K562 (cell line): ENCODE results near the gene OOSP4A. TPM values are rescaled to one million over a fixed set of nuclear protein-coding genes. Genes with fewer than 3 reads are reported as not detected.

ENCODE experiments used
- ATAC-seq: fragments of 200-7000 bp; cut with Tn5 transposase; 3 replicates; pipeline ENCODE4 v1.9.1; 2020; ENCODE audit warnings: moderate library complexity
- BruUV-seq: library from RNA; stranded (reverse); fragments of 400-500 nt; replicated peaks from 2 replicates; lab custom pipeline; 2021; lab: Mats Ljungman, UMichigan
- CTCF ChIA-PET: fragments of 300-600 bp; formaldehyde crosslinking; extraction: SDS; loops from one replicate; lab custom pipeline; 2021; ENCODE audit warnings: low intra/inter-chr PET ratio; lab: Yijun Ruan, JAX
- POLR2A ChIA-PET: fragments of 300-600, 350-650 bp; sonication (Branson Sonifier 250); formaldehyde crosslinking; extraction: SDS; loops from one replicate; lab custom pipeline; 2021; ENCODE audit warnings: antibody characterized with exemption, inconsistent platforms; lab: Yijun Ruan, JAX
- DNase-seq, 4 experiments: peaks; one replicate each; pipeline versions ENCODE4 v3.0.0 to v3.0.0-alpha.2; 2011 to 2018; ENCODE audit warnings: low spot score in 3 of 4, mixed read lengths in 3 of 4; ENCODE audit errors: extremely low read depth in 1 of 4
- FAIRE-seq: peaks from 2 replicates; lab custom pipeline; 2011; peaks lifted over from hg19 to GRCh38; lab: Jason Lieb, UNC
- H2AFZ ChIP-seq: 2 replicates; pipeline ENCODE4 v1.6.0; 2011; ENCODE audit warnings: low read depth, low read length, control low read depth, inconsistent platforms
- H3K27ac ChIP-seq: fragments of 200-600 bp; 3 replicates; pipeline ENCODE4 v1.8.0; 2011; ENCODE audit warnings: low read depth, mild to moderate bottlenecking, control low read depth, inconsistent platforms, low read length, moderate library complexity, mixed read lengths; ENCODE audit errors: extremely low read depth
- H3K27me3 ChIP-seq, 2 experiments: fragments of 300-600 bp in 1 of 2; 2 replicates in 1 of 2; 3 replicates in 1 of 2; pipeline versions ENCODE4 v1.6.0 to v1.8.0; 2011; ENCODE audit warnings: inconsistent platforms in 2 of 2, low read length in 2 of 2, mild to moderate bottlenecking in 1 of 2, mixed read lengths in 1 of 2, moderate library complexity in 1 of 2; ENCODE audit not compliant: control insufficient read depth in 2 of 2, insufficient read depth in 2 of 2
- H3K36me3 ChIP-seq: fragments of 300-600 bp; 3 replicates; pipeline ENCODE4 v1.8.0; 2011; ENCODE audit warnings: mild to moderate bottlenecking, low read length, inconsistent platforms; ENCODE audit not compliant: control insufficient read depth, insufficient read depth
- H3K4me1 ChIP-seq, 2 experiments: fragments of 200-600 bp in 1 of 2; replicated peaks in 1 of 2; 2 replicates in 1 of 2; 3 replicates in 1 of 2; pipeline versions ENCODE4 v1.5.1 to v1.8.0; 2011; ENCODE audit warnings: inconsistent platforms in 2 of 2, low read length in 2 of 2, mild to moderate bottlenecking in 1 of 2, mixed read lengths in 1 of 2, moderate library complexity in 1 of 2; ENCODE audit not compliant: control insufficient read depth in 2 of 2, insufficient read depth in 2 of 2
- H3K4me2 ChIP-seq: 2 replicates; pipeline ENCODE4 v1.6.1; 2011; ENCODE audit warnings: low read length, control low read depth, inconsistent platforms, mixed read lengths; ENCODE audit not compliant: insufficient read depth
- H3K4me3 ChIP-seq: fragments of 200-600 bp; sonication (generic), shearing (Covaris generic); 2 replicates; pipeline ENCODE4 v1.5.1; 2016; ENCODE audit warnings: control low read depth, inconsistent platforms
- H3K79me2 ChIP-seq: fragments of 200-600 bp; 3 replicates; pipeline ENCODE4 v1.8.0; 2011; ENCODE audit warnings: low read length, inconsistent platforms; ENCODE audit not compliant: control insufficient read depth, insufficient read depth
- H3K9ac ChIP-seq, 2 experiments: 2 replicates each; pipeline versions ENCODE4 v1.6.0 to v1.6.1; 2011; ENCODE audit warnings: low read depth in 2 of 2, low read length in 2 of 2, control low read depth in 1 of 2, inconsistent platforms in 1 of 2, mild to moderate bottlenecking in 1 of 2, mixed read lengths in 1 of 2; ENCODE audit not compliant: insufficient read depth in 1 of 2
- H3K9me1 ChIP-seq: one replicate; pipeline ENCODE4 v1.6.0; 2011; ENCODE audit warnings: inconsistent platforms, mild to moderate bottlenecking, low read length, moderate library complexity; ENCODE audit not compliant: control insufficient read depth, insufficient read depth
- H3K9me3 ChIP-seq: replicated peaks from 2 replicates; pipeline ENCODE4 v1.5.1; 2011; ENCODE audit warnings: low read depth, low read length, inconsistent platforms; ENCODE audit not compliant: control insufficient read depth, insufficient read depth
- H4K20me1 ChIP-seq: replicated peaks from 2 replicates; pipeline ENCODE4 v1.6.1; 2011; ENCODE audit warnings: low read length, inconsistent platforms, mixed read lengths; ENCODE audit not compliant: control insufficient read depth, insufficient read depth
- CBX3 ChIP-seq, 2 experiments: IDR thresholded peaks; 1 replicate in 1 of 2; 2 replicates in 1 of 2; pipeline ENCODE4 v1.6.1; 2012; ENCODE audit warnings: inconsistent platforms in 2 of 2, low read length in 2 of 2, borderline replicate concordance in 1 of 2, control low read depth in 1 of 2
- FOSL1 ChIP-seq: fragments of 200-800 bp; sonication (Bioruptor generic); conservative IDR thresholded peaks from 2 replicates; pipeline ENCODE4 v1.6.1; 2016; ENCODE audit warnings: missing genetic modification characterization, missing compliant biosample characterization
- HNRNPK ChIP-seq: fragments of 200-400 bp; formaldehyde crosslinking; IDR thresholded peaks from one replicate; pipeline ENCODE4 v1.6.1; 2018; ENCODE audit warnings: mild to moderate bottlenecking, low read depth, low read length; ENCODE audit not compliant: poor library complexity, severe bottlenecking
- MNT ChIP-seq, 2 experiments: fragments of 450-650 bp; conservative IDR thresholded peaks; 2 replicates each; pipeline ENCODE4 v1.6.1; 2017; ENCODE audit warnings: mild to moderate bottlenecking in 2 of 2, moderate library complexity in 2 of 2
- SRF ChIP-seq, 2 experiments: fragments of 250-450, 450-650 bp in 1 of 2; sonication (Bioruptor Pico) in 1 of 2; sonication (generic) in 1 of 2; formaldehyde crosslinking; IDR thresholded peaks; 2 replicates each; pipeline versions ENCODE4 v1.5.0 to v1.5.1; 2020 to 2022; ENCODE audit warnings: mild to moderate bottlenecking in 1 of 2, missing genetic modification reagents in 1 of 2
- STAG1 ChIP-seq: sonication (generic); formaldehyde crosslinking; IDR thresholded peaks from 2 replicates; pipeline ENCODE4 v1.5.0; 2020; ENCODE audit warnings: missing genetic modification reagents, borderline replicate concordance
- TCF7L2 ChIP-seq: fragments of 150-350 bp; IDR thresholded peaks from 2 replicates; pipeline ENCODE4 v1.6.1; 2016; ENCODE audit warnings: low read depth, mild to moderate bottlenecking, low read length, moderate library complexity
- ZNF239 ChIP-seq: fragments of 250-450 bp; sonication (Bioruptor Pico); IDR thresholded peaks from 2 replicates; pipeline ENCODE4 v1.4.0; 2020; ENCODE audit warnings: mild to moderate bottlenecking
- ZNF324 ChIP-seq: fragments of 250-450 bp; sonication (Bioruptor Pico); IDR thresholded peaks from 2 replicates; pipeline ENCODE4 v1.4.0; 2020; ENCODE audit warnings: mild to moderate bottlenecking
- ZNF592 ChIP-seq: fragments of 450-650 bp; IDR thresholded peaks from 2 replicates; pipeline ENCODE4 v1.6.1; 2017; ENCODE audit warnings: antibody characterized with exemption, mild to moderate bottlenecking
- WGBS: fragments of 100-300 bp; shearing (Covaris generic); methylation state at CpG from one replicate; pipeline ENCODE4 v1.1.6; 2016; ENCODE audit warnings: low coverage, mixed read lengths; ENCODE audit not compliant: insufficient coverage; ENCODE audit errors: missing lambda C conversion rate; 5-methylcytosine and 5-hydroxymethylcytosine counted together
- in situ Hi-C: fragments of 300-500 bp; cut with MboI; formaldehyde crosslinking; loops from 4 replicates; pipeline ENCODE4 v1.15.0; 2018; ENCODE audit warnings: inconsistent platforms, mixed read lengths
- intact Hi-C: fragments of 100-400 bp; cut with micrococcal nuclease; formaldehyde crosslinking; loops from 2 replicates; pipeline ENCODE4 v1.14.2; 2022
- polyA plus RNA-seq, 8 experiments: library from polyadenylated mRNA; depleted of rRNA in 4 of 8; stranded (reverse) in 5 of 8; unstranded in 3 of 8; fragments of >200 nt; fragmentation: Nextera tagmentation in 2 of 8; fragmentation: Illumina TruSeq in 1 of 8; extraction: Ambion mirVana in 2 of 8; extraction: Trizol in 1 of 8; gene quantifications; 2 replicates each; pipeline versions ENCODE4 v1.2.1 to v1.2.3, GENCODE V29; 2011 to 2014; ENCODE audit warnings: inconsistent platforms in 1 of 8, missing spikeins in 1 of 8
- total RNA-seq, 7 experiments: library from RNA; depleted of rRNA in 6 of 7; stranded (reverse); fragments of >200 nt in 6 of 7; fragmentation: Illumina TruSeq in 2 of 7; extraction: Trizol in 2 of 7; gene quantifications; 2 replicates each; pipeline versions ENCODE4 v1.2.1 to v1.2.3, GENCODE V29; 2011 to 2021; ENCODE audit warnings: low replicate concordance in 1 of 7

OOSP4A gene
- total and polyA plus RNA-seq, 9 of the 15 experiments (the other 6 are each of a cell fraction or from before 2014, with no cell fraction given) = 0.40 to 2.4 (median 0.74) TPM; not detected in 2

- WGBS = 90% methylated on average over 3 of the region's 3 CpGs
- H2AFZ ChIP-seq = peak overlapping the region; percentile 80
- intact Hi-C loops = no loop called here
- CTCF ChIA-PET = no interaction called here
- no peak overlapping the region; the same call in 2 of the 3 replicates for H3K27ac ChIP-seq
- H3K27me3 ChIP-seq = no peaks in the 10 kb centered on the region
- DNase-seq (no peak), FAIRE-seq (no peak), ATAC-seq (peak; percentile 69)
- peaks cover 0 to 3% of the 10 kb centered on the region in 2 experiments; a peak in 1 of 5 replicates for H3K4me1 ChIP-seq
- peak overlapping the region in 1 of 2 experiments; percentile 20; a peak in 1 of 4 replicates for H3K9ac ChIP-seq
- TF ChIP-seq HNRNPK (no peak), SRF (CRISPR knock-in tag; IDR thresholded peaks at IDR 0.05) (peak in 1 of 2 experiments; percentile 89; a peak in 2 of 4 replicates)
- peak overlapping the region; percentile 38; the same call in 1 of the 2 replicates for H3K4me2 ChIP-seq
- no peaks in the 10 kb centered on the region for H3K9me1 ChIP-seq
- POLR2A ChIA-PET = no interaction called here
- no TSS peak for BruUV-seq
- in situ Hi-C loops = no loop called here
- H3K4me3 ChIP-seq = no peak overlapping the region
- H3K9me3 ChIP-seq = no peaks in the 10 kb centered on the region
- no peaks in the 10 kb centered on the region for H4K20me1 ChIP-seq
- no peaks in the 10 kb centered on the region for H3K79me2 ChIP-seq
- no peaks in the 10 kb centered on the region for H3K36me3 ChIP-seq
These were observed 25.1 kb upstream of the OOSP4A start for GRCh38 chr11:59938718-59939117.

- intact Hi-C loops = no loop called here
- Histone ChIP-seq H3K4me3 (no peak overlapping the region), H2AFZ (peak overlapping the region; percentile 60), H3K9ac (no peak overlapping the region), H3K9me1 (no peaks in the 10 kb centered on the region), H3K9me3 (no peaks in the 10 kb centered on the region), H3K79me2 (no peaks in the 10 kb centered on the region), H3K27ac (no peak overlapping the region), H3K36me3 (no peaks in the 10 kb centered on the region), H3K4me2 (no peak overlapping the region), H3K4me1 (peaks cover 0 to 3% of the 10 kb centered on the region in 2 experiments; a peak in 1 of 5 replicates), H4K20me1 (no peaks in the 10 kb centered on the region), H3K27me3 (no peaks in the 10 kb centered on the region)
- in situ Hi-C loops = no loop called here
- FAIRE-seq = no peak
- POLR2A ChIA-PET = no interaction called here
- ATAC-seq = no peak
- DNase-seq = no peak
- CTCF ChIA-PET = no interaction called here
- BruUV-seq = no TSS peak
- WGBS = 29% methylated on average over 2 of the region's 2 CpGs
- TF ChIP-seq ZNF239 (CRISPR knock-in tag) = no peak
- no peak for TF ChIP-seq STAG1 (CRISPR knock-in tag)
- TF ChIP-seq ZNF324 (CRISPR knock-in tag) = no peak
- no peak for TF ChIP-seq FOSL1 (tag)
- TF ChIP-seq CBX3 (IDR thresholded peaks at IDR 0.05; ENCODE audit: borderline replicate concordance in 1 of 2, low read length in 2 of 2) = no peak
- no peak for TF ChIP-seq ZNF592
- TF ChIP-seq TCF7L2 = no peak
- no peak for TF ChIP-seq MNT (conservative IDR thresholded peaks at IDR 0.05)
These were observed 24.4 kb upstream of the OOSP4A start for GRCh38 chr11:59939482-59939881.
